ENCODE measurements around the gene NHERF1. TPM values are rescaled to one million over a fixed set of nuclear protein-coding genes. Genes with fewer than 3 reads are reported as not detected.

Gene NHERF1
- total RNA-seq, 1 donor from 2014 or later: 5.2 TPM

- no peaks in the 10 kb centered on the region for H3K4me1 ChIP-seq (ENCODE audit: control insufficient read depth in 3 of 3, insufficient read depth in 3 of 3, low read length in 3 of 3)
- H3K27me3 ChIP-seq (ENCODE audit: control insufficient read depth in 3 of 3, insufficient read depth in 3 of 3, low read length in 3 of 3): peaks cover 8 to 28% (median 25%) of the 10 kb centered on the region in 3 donors
- no peak overlapping the region for H3K27ac ChIP-seq (ENCODE audit: low read depth, low read length)
- no peaks in the 10 kb centered on the region for H3K36me3 ChIP-seq (ENCODE audit: control insufficient read depth in 3 of 3, insufficient read depth in 3 of 3, low read length in 3 of 3)
- no peak overlapping the region for H3K4me3 ChIP-seq (ENCODE audit: low read length in 3 of 3)
- no peak overlapping the region for H3K9ac ChIP-seq (ENCODE audit: low read depth in 1 of 3, low read length in 3 of 3)
- no peaks in the 10 kb centered on the region for H3K9me3 ChIP-seq (ENCODE audit: control insufficient read depth in 3 of 3, low read length in 3 of 3)
Observed at GRCh38 chr17:74715144-74715543, 33.3 kb upstream of the NHERF1 start.

GRCh38 chr17:74720506-74720905, 27.9 kb upstream of the NHERF1 start:
- Histone ChIP-seq H3K9me3 (ENCODE audit: control insufficient read depth in 3 of 3, low read length in 3 of 3) (no peaks in the 10 kb centered on the region), H3K4me1 (ENCODE audit: control insufficient read depth in 3 of 3, insufficient read depth in 3 of 3, low read length in 3 of 3) (no peaks in the 10 kb centered on the region), H3K36me3 (ENCODE audit: control insufficient read depth in 3 of 3, insufficient read depth in 3 of 3, low read length in 3 of 3) (no peaks in the 10 kb centered on the region), H3K9ac (ENCODE audit: low read depth in 1 of 3, low read length in 3 of 3) (no peak overlapping the region), H3K27me3 (ENCODE audit: control insufficient read depth in 3 of 3, insufficient read depth in 3 of 3, low read length in 3 of 3) (peaks cover 2 to 8% (median 3%) of the 10 kb centered on the region in 3 donors), H3K4me3 (ENCODE audit: low read length in 3 of 3) (no peak overlapping the region), H3K27ac (ENCODE audit: low read depth, low read length) (no peak overlapping the region)

- H3K9me3 ChIP-seq (ENCODE audit: control insufficient read depth in 3 of 3, low read length in 3 of 3): no peaks in the 10 kb centered on the region
Observed at GRCh38 chr17:74722782-74723181, 25.6 kb upstream of the NHERF1 start.

GRCh38 chr17:74723891-74724290, 24.5 kb upstream of the NHERF1 start:
- Histone ChIP-seq H3K36me3 (ENCODE audit: control insufficient read depth in 3 of 3, insufficient read depth in 3 of 3, low read length in 3 of 3) (no peaks in the 10 kb centered on the region), H3K9me3 (ENCODE audit: control insufficient read depth in 3 of 3, low read length in 3 of 3) (no peaks in the 10 kb centered on the region), H3K27me3 (ENCODE audit: control insufficient read depth in 3 of 3, insufficient read depth in 3 of 3, low read length in 3 of 3) (peaks cover 2 to 8% (median 3%) of the 10 kb centered on the region in 3 donors), H3K4me3 (ENCODE audit: low read length in 3 of 3) (no peak overlapping the region), H3K27ac (ENCODE audit: low read depth, low read length) (no peak overlapping the region), H3K4me1 (ENCODE audit: control insufficient read depth in 3 of 3, insufficient read depth in 3 of 3, low read length in 3 of 3) (no peaks in the 10 kb centered on the region), H3K9ac (ENCODE audit: low read depth in 1 of 3, low read length in 3 of 3) (no peak overlapping the region)

More at GRCh38 chr17:74722782-74723181, 25.6 kb upstream of the NHERF1 start:
- no peaks in the 10 kb centered on the region for H3K36me3 ChIP-seq (ENCODE audit: control insufficient read depth in 3 of 3, insufficient read depth in 3 of 3, low read length in 3 of 3)
- no peak overlapping the region for H3K4me3 ChIP-seq (ENCODE audit: low read length in 3 of 3)
- no peak overlapping the region for H3K9ac ChIP-seq (ENCODE audit: low read depth in 1 of 3, low read length in 3 of 3)
- peaks cover 2 to 8% (median 3%) of the 10 kb centered on the region in 3 donors for H3K27me3 ChIP-seq (ENCODE audit: control insufficient read depth in 3 of 3, insufficient read depth in 3 of 3, low read length in 3 of 3)
- no peak overlapping the region for H3K27ac ChIP-seq (ENCODE audit: low read depth, low read length)
- no peaks in the 10 kb centered on the region for H3K4me1 ChIP-seq (ENCODE audit: control insufficient read depth in 3 of 3, insufficient read depth in 3 of 3, low read length in 3 of 3)

GRCh38 chr17:74725111-74725510, 23.3 kb upstream of the NHERF1 start:
- Histone ChIP-seq H3K27me3 (ENCODE audit: control insufficient read depth in 3 of 3, insufficient read depth in 3 of 3, low read length in 3 of 3) (peaks cover 2 to 11% (median 8%) of the 10 kb centered on the region in 3 donors), H3K9me3 (ENCODE audit: control insufficient read depth in 3 of 3, low read length in 3 of 3) (no peaks in the 10 kb centered on the region), H3K9ac (ENCODE audit: low read depth in 1 of 3, low read length in 3 of 3) (no peak overlapping the region), H3K4me1 (ENCODE audit: control insufficient read depth in 3 of 3, insufficient read depth in 3 of 3, low read length in 3 of 3) (no peaks in the 10 kb centered on the region), H3K4me3 (ENCODE audit: low read length in 3 of 3) (no peak overlapping the region), H3K36me3 (ENCODE audit: control insufficient read depth in 3 of 3, insufficient read depth in 3 of 3, low read length in 3 of 3) (no peaks in the 10 kb centered on the region), H3K27ac (ENCODE audit: low read depth, low read length) (no peak overlapping the region)

- H3K4me3 ChIP-seq (ENCODE audit: low read length in 3 of 3): no peak overlapping the region
- no peaks in the 10 kb centered on the region for H3K9me3 ChIP-seq (ENCODE audit: control insufficient read depth in 3 of 3, low read length in 3 of 3)
- no peak overlapping the region for H3K27ac ChIP-seq (ENCODE audit: low read depth, low read length)
- no peak overlapping the region for H3K9ac ChIP-seq (ENCODE audit: low read depth in 1 of 3, low read length in 3 of 3)
- no peaks in the 10 kb centered on the region for H3K4me1 ChIP-seq (ENCODE audit: control insufficient read depth in 3 of 3, insufficient read depth in 3 of 3, low read length in 3 of 3)
- H3K36me3 ChIP-seq (ENCODE audit: control insufficient read depth in 3 of 3, insufficient read depth in 3 of 3, low read length in 3 of 3): no peaks in the 10 kb centered on the region
- peaks cover 16 to 30% (median 22%) of the 10 kb centered on the region in 3 donors for H3K27me3 ChIP-seq (ENCODE audit: control insufficient read depth in 3 of 3, insufficient read depth in 3 of 3, low read length in 3 of 3)
Observed at GRCh38 chr17:74728033-74728701, 20.3 kb upstream of the NHERF1 start.

- no peak overlapping the region for H3K27ac ChIP-seq (ENCODE audit: low read depth, low read length)
- no peaks in the 10 kb centered on the region for H3K36me3 ChIP-seq (ENCODE audit: control insufficient read depth in 3 of 3, insufficient read depth in 3 of 3, low read length in 3 of 3)
- no peak overlapping the region for H3K4me3 ChIP-seq (ENCODE audit: low read length in 3 of 3)
- no peaks in the 10 kb centered on the region for H3K9me3 ChIP-seq (ENCODE audit: control insufficient read depth in 3 of 3, low read length in 3 of 3)
- H3K4me1 ChIP-seq (ENCODE audit: control insufficient read depth in 3 of 3, insufficient read depth in 3 of 3, low read length in 3 of 3): no peaks in the 10 kb centered on the region
- no peak overlapping the region for H3K9ac ChIP-seq (ENCODE audit: low read depth in 1 of 3, low read length in 3 of 3)
- H3K27me3 ChIP-seq (ENCODE audit: control insufficient read depth in 3 of 3, insufficient read depth in 3 of 3, low read length in 3 of 3): peaks cover 21 to 35% (median 27%) of the 10 kb centered on the region in 3 donors
Observed at GRCh38 chr17:74728702-74729075, 19.7 kb upstream of the NHERF1 start.

- Histone ChIP-seq H3K9me3 (ENCODE audit: control insufficient read depth in 3 of 3, low read length in 3 of 3) (no peaks in the 10 kb centered on the region), H3K27ac (ENCODE audit: low read depth, low read length) (no peak overlapping the region), H3K36me3 (ENCODE audit: control insufficient read depth in 3 of 3, insufficient read depth in 3 of 3, low read length in 3 of 3) (no peaks in the 10 kb centered on the region), H3K27me3 (ENCODE audit: control insufficient read depth in 3 of 3, insufficient read depth in 3 of 3, low read length in 3 of 3) (peaks cover 27 to 42% (median 32%) of the 10 kb centered on the region in 3 donors), H3K4me3 (ENCODE audit: low read length in 3 of 3) (no peak overlapping the region), H3K4me1 (ENCODE audit: control insufficient read depth in 3 of 3, insufficient read depth in 3 of 3, low read length in 3 of 3) (no peaks in the 10 kb centered on the region), H3K9ac (ENCODE audit: low read depth in 1 of 3, low read length in 3 of 3) (no peak overlapping the region)
Observed at GRCh38 chr17:74729368-74729767, 19.1 kb upstream of the NHERF1 start.

GRCh38 chr17:74729866-74730265, 18.6 kb upstream of the NHERF1 start:
- no peak overlapping the region for H3K27ac ChIP-seq (ENCODE audit: low read depth, low read length)
- no peak overlapping the region for H3K9ac ChIP-seq (ENCODE audit: low read depth in 1 of 3, low read length in 3 of 3)
- no peaks in the 10 kb centered on the region for H3K9me3 ChIP-seq (ENCODE audit: control insufficient read depth in 3 of 3, low read length in 3 of 3)
- H3K36me3 ChIP-seq (ENCODE audit: control insufficient read depth in 3 of 3, insufficient read depth in 3 of 3, low read length in 3 of 3): no peaks in the 10 kb centered on the region
- no peaks in the 10 kb centered on the region for H3K4me1 ChIP-seq (ENCODE audit: control insufficient read depth in 3 of 3, insufficient read depth in 3 of 3, low read length in 3 of 3)
- peaks cover 27 to 44% (median 32%) of the 10 kb centered on the region in 3 donors for H3K27me3 ChIP-seq (ENCODE audit: control insufficient read depth in 3 of 3, insufficient read depth in 3 of 3, low read length in 3 of 3)
- H3K4me3 ChIP-seq (ENCODE audit: low read length in 3 of 3): no peak overlapping the region

- Histone ChIP-seq H3K36me3 (ENCODE audit: control insufficient read depth in 3 of 3, insufficient read depth in 3 of 3, low read length in 3 of 3) (no peaks in the 10 kb centered on the region), H3K9me3 (ENCODE audit: control insufficient read depth in 3 of 3, low read length in 3 of 3) (no peaks in the 10 kb centered on the region), H3K9ac (ENCODE audit: low read depth in 1 of 3, low read length in 3 of 3) (no peak overlapping the region), H3K4me3 (ENCODE audit: low read length in 3 of 3) (no peak overlapping the region), H3K27ac (ENCODE audit: low read depth, low read length) (no peak overlapping the region), H3K27me3 (ENCODE audit: control insufficient read depth in 3 of 3, insufficient read depth in 3 of 3, low read length in 3 of 3) (peaks cover 31 to 48% (median 37%) of the 10 kb centered on the region in 3 donors), H3K4me1 (ENCODE audit: control insufficient read depth in 3 of 3, insufficient read depth in 3 of 3, low read length in 3 of 3) (no peaks in the 10 kb centered on the region)
Observed at GRCh38 chr17:74730491-74731346, 17.7 kb upstream of the NHERF1 start.
